CD4-positive, alpha-beta T cell treated with Interferon gamma for 1 hour (primary cell): Measurements from ENCODE around the gene HAPLN1.

ENCODE experiments used
- DNase-seq: peaks from one replicate; pipeline ENCODE4 v3.0.0-alpha.2; 2020

Gene HAPLN1

DNA sequence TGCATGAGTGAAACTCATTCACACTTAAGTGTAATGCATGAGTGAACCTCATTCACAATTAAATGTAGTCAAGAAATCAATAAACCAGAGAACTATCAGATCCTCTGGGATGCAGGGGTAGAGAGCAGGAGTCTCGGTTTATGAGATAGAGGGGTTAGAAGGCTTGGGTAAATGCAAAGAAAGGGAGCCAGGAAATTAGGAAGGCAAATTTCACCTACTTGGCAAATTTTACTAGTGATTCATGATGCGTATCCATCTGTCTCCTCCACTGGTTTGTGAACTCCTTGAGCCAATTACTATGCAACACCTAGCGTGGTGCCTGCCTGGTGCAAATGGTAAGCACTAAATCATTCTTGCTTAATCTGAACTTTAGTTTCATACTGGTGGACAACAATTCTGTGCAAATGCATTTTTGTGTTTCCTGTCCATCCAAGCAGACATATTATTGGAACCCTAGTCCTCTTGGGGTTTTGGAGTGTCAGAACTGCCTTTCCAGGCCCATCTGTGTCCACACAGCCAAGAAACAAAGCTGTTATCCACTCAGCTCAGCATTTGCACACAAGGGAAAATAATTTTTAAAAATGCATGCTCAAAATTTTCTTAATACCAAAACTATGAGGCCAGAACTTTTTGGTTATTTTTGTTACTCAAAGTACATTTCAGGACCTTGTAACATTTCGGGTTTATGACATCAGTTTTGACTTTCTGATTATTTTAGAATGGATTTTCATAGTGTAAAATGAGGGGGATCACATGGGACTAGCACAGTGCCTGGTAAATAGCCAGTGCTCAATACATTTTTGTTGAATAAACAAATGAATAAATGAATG, 5.2 kb downstream of the HAPLN1 start:
- no peak for DNase-seq

DNA sequence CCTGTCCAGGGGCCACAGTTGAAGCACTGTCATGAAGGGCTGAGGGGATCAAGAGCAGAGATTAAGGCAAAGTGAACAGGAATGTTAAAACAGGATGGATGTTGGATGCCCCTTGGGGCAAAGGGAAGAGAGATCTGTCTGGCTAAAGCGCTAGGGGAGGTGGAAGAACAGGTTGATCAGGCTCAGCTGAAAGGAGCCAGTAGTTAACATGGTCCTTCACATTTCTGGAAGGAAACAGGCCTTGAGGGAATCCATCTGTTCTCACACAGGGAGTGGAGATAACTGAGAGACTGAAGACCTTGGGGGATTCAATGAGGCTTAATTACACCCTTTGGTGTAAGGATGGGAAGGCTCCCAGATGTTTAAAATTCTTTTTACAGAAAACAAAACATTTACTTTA, 5.8 kb downstream of the HAPLN1 start:
- no peak for DNase-seq

- no peak for DNase-seq
Observed at GRCh38 chr5:83711982-83712601, 8.6 kb downstream of the HAPLN1 start.

- no peak for DNase-seq
Observed at GRCh38 chr5:83709973-83710372, 10.7 kb downstream of the HAPLN1 start.

DNA sequence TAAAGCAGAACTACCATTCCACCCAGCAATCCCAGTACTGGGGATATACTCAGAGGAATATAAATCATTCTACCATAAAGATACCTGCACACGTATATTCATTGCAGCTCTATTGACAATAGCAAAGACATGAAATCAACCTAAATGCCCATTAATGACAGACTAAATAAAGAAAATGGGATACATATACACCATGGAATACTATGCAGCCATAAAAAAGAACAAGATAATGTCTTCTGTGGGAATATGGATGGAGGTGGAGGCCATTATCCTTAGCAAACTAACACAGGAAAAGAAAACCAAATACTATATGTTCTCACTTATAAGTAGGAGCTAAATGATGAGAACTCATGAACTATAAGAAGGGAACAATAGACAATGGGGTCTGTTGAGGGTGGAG, 12.5 kb downstream of the HAPLN1 start:
- no peak for DNase-seq

- DNase-seq, result no peak
Observed at GRCh38 chr5:83703059-83703458, 17.6 kb downstream of the HAPLN1 start.

DNA sequence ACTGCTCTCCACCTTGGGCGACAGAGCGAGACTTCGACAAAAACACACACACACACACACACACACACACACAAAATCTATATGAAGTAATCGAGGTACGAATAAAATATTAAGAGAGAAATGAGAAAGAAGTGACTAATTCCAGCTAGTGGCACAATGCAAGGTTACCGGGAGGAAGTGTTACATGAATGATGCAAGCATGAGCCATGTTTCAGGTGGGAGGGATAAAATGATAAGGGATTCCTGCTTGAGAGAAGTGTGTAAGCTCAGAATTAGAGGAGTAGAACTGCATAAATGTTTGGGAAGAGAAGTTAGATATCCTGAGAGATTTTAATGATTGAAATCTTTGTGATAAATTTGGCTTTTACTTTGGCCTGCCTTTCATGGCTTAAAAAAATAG, 18.8 kb downstream of the HAPLN1 start:
- no peak for DNase-seq

- no peak for DNase-seq
Observed at GRCh38 chr5:83689881-83690280, 30.8 kb downstream of the HAPLN1 start.

DNA sequence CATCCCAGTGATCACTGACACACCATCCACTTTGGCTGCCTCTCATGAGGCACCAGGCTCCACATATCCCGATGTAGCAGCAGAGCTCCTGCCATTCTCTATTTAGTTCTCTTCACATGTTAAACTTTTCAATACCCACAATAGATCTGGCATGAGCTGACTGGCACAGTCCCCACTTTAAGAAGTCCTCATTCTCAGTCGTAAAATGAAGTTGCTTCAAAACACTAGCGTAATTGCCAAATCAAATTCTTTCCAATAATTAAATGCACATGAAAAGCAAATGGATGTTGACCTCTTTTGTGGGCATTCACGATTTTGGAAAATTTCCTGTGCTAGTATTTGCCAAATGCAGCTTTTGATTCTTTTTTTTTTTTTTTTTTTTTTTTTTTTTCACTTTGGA, 32.4 kb downstream of the HAPLN1 start:
- DNase-seq, result no peak

DNA sequence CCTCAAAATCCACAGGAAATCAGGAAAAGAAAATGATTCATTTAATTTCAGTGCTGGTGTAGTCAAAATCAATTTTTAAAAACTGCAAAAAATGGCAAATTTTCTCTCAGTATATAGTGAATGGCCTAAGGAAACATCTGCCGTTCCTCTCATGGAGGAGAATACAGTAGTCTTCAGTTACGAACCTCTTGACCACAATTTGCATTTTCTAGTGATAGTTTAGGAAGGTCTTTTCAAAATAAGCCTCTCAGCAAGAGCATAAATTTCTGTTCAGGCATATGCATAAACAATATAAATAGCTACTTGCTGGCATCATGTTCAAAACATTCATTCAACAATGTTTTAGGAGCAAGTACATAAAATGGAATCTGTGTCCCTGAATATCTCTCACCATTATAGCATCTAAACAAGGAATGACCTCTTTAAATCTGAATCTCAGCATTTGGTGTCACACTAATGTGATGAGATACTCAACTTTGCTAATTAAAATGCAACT, 33.5 kb downstream of the HAPLN1 start:
- DNase-seq, result no peak

DNA sequence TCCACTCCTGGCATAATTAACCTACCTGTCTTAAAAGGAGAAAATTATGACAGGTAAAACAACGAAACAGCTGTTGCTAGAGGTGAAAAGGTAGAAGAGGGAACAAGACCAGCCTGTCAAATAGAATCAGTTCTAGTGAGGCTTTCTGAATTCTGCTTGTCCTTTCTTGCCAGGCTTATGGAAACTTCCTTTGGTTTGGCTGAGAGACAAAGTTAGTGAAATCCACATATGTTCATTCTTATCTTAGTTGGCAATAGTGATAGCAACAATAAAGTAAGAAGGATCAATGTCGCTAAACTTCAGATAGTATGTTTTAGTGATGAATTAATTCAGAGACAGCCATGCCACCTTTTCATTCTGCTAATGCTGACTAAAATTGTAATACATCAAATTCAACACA, 34.4 kb downstream of the HAPLN1 start:
- no peak for DNase-seq

DNA sequence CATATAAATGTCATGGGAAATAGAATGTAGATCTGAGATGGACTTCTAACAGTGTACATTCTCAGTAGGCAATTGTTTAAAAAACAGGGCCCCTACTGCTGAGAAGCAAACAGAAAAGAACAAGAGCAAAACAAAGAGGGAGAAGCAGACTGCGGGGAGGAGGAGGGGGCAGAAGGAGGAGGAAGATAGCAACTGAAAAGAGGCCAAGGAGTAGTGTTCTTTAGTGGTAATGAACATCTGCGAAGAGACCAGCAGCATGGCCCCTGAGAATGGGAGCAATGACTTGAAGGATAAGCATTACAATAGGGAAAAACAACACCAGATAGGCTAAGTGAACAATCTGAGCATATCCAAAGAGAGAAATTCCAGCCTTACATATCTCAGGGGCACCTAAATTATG, 36.8 kb downstream of the HAPLN1 start:
- no peak for DNase-seq

GRCh38 chr5:83672646-83673045, 48.0 kb downstream of the HAPLN1 start:
- no peak for DNase-seq

GRCh38 chr5:83672158-83672557, 48.5 kb downstream of the HAPLN1 start:
- DNase-seq, result no peak

DNA sequence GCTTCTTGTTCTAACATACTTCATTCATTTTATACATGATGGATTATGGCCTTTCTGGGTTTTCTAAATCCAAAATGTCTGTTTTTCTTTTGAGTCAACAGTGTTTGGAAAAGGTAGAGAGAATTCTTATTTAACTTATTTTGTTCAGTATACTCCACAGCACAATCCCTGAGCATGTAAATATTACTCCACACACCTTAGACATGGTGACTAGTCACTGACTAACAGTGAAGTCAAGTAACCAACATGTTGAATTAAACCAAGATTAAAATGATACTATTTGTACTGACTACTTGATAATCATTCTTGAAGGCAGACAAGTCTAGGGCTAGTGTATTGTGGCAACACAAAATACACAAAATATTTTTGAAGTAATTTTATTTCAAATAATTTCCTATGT, 55.0 kb downstream of the HAPLN1 start:
- DNase-seq, result no peak

DNA sequence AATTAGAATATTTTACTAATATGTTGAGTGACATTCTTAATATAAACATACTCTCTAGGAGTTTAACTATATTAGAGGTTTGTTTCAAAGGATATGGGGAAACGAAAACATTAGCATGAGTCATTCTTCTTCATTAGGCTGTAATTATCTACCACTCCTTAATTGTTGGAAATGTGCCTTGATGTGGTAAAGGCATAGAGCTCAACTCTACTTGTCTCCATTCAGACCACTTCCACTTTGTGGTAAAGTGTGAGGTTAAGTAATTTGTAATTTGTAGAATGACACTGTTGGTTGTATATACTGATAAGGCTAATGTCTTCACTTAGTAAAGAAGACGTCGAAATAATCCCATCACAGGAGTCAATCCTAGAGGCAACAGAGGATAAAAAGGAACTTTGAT, 58.1 kb downstream of the HAPLN1 start:
- DNase-seq, result no peak

DNA sequence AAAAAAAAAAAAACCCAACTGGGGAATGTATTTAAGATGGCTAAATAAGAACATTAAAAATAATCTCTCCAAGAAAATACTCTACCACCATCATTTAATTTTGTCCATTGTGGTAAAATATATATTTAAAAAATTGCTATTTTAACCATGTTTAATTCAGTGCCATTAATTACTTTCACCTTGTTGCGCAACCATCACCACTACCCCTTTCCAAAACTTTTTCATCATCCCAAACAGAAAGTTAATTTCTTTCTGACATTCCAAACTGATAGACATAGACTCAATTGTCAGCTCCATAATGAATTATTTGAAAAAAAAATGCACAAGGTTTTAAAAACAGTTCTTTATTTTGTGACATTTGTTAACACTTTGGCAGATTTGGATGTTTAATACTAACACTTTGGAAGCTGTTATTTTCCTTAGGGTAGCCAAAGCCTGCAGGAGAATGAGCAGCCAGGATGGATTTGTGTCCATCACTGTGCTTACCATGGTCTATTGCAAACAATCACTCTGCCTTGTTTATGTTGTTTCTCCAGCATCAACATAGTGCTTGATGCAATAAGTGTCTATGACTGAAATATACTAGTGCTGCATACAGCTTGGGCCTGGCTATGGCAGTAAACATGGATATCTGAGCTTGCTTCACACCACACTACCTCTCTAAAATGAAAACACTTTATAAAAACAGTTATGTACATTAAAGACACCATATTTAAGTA, 62.7 kb downstream of the HAPLN1 start:
- DNase-seq, result no peak

DNA sequence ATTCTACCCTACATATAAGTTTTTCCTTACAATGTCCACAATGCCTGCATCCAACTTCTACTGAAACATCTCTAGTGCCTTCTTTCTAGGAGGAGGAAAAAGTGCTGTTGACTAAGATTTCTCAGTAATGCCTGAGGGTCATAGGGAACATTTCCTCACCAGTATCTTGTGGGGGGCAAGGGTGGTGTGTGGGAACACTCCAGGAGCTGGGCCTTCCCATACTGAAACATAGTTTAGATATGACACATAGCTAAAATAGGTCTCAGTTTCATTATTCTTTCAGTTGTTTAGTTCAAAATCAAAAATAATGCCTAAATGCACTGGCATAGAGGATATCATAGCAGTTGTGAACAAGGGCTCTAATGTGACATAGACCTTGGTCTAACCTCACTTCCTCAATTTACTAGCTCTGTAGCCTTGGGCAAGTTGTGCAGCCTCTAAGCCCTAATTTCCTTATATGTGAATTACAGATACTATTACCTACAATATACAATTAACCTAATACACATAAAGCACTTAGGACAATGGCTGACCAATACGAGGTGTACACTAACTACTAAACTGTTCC, 66.1 kb downstream of the HAPLN1 start:
- no peak for DNase-seq

DNA sequence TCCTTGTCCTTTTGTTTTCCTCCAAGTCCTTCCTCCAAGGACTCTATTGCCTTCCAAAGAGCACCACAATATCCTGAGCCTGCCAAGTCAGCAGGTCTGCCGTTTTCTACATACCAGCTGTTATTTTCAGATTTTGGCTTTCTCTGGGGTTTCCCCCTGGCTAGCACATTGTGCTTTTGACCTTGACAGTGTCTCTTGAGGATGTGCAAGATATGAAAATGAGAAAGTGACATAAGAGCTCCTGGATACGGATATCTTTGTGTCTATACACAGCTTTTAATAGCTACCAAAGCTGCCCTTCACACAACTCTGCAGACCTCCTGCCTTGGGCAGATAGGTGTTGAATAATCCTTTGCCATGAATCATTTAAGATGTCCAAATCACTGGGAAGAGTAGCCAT, 67.0 kb downstream of the HAPLN1 start:
- DNase-seq, result no peak

DNA sequence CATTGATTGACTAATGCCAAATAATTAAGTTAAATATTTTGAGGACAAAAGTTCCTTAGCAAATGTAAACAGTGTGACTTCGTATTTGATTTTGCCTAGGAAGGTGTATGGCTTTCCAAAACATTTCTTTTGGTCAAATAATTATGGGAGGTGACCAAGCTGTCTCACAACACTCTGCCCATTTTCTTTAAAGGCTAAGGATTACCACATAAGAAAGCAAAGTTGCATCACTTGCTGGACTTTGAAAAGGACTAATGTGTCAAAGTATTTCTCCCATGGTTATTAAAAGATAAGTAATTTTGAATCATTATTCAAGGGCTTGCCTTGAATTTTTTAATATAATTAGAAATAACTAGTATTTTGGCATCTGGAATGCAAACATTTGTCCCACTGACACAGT, 74.7 kb downstream of the HAPLN1 start:
- no peak for DNase-seq

GRCh38 chr5:83644301-83644700, 76.4 kb downstream of the HAPLN1 start:
- no peak for DNase-seq

DNA sequence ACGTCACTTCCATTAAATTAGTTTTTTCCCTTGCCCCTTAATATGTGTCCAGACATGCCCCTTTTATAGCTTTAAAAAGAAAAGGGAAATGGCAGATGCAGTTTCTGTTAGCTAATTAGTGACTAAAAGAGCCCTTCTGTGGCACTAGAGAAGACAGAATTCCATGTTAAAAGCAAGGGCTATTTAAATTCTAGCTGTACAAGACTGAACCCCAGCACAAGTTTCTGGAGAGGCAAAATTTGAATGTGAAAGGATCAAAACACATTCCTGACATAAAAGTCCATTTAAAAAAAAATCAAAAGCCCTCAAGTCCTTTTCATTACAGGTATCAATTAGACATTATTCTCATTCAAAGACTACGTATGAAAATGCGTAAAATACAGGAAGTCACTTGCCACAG, 78.7 kb downstream of the HAPLN1 start:
- no peak for DNase-seq

DNA sequence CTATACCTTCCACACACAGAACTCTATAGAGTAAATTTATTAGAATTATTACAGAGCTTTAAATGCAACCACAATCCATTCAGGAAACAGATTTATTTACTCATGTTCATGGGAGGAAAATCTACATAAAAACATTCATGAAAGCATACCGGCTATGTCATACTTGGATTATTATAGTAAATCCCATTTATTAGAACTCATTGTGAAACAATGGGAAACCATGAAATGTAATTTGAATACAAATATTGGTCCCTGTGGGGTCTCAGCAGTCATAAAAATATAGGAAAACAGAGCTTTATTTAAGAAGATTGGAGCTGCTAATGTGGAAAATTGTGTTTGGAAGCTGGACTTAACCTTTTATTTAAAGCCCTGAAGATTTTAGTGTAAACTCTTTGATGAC, 80.7 kb downstream of the HAPLN1 start:
- no peak for DNase-seq

DNA sequence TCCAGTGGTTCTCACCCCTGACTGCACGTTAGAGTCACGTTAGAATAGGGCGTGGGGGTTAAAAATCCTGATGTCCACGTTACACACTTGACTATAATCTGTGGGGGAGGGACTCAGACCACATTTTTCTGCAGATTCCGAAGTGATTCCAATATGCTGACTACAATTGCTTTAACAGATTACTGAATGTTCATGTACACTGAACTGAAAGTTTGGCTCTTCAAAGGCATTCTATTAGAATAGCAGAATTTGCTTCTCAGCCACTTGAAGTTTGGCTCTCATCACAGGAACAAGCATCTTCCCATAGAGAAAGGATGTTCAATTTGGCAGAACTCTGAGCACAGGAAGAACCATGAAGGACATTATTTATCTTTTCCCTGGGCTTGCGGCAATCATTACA, 84.5 kb downstream of the HAPLN1 start:
- no peak for DNase-seq
